Sigmoid colon (tissue), 7 donors: Measurements from ENCODE around the gene OXLD1. TPM values are rescaled to one million over a fixed set of nuclear protein-coding genes. Genes with fewer than 3 reads are reported as not detected.

Experiments
- DNase-seq: peaks from one replicate; pipeline ENCODE4 v3.0.0-alpha.2; 2019
- H3K27ac ChIP-seq, 4 donors: fragments of 200-600 bp; sonication (generic); one replicate each; pipeline ENCODE4 v1.5.1; 2016 to 2019; ENCODE audit warnings: mild to moderate bottlenecking in 1 of 4
- H3K27me3 ChIP-seq, 3 donors: fragments of 200-600 bp; sonication (generic); one replicate each; pipeline ENCODE4 v1.5.1; 2019; ENCODE audit warnings: mild to moderate bottlenecking in 1 of 3
- H3K36me3 ChIP-seq, 4 donors: fragments of 200-600 bp; sonication (generic); one replicate each; pipeline ENCODE4 v1.5.1; 2016 to 2019
- H3K4me1 ChIP-seq, 4 donors: fragments of 200-600 bp; sonication (generic); one replicate each; pipeline ENCODE4 v1.5.1; 2017 to 2019
- H3K4me3 ChIP-seq, 4 donors: fragments of 200-600 bp; sonication (generic); one replicate each; pipeline ENCODE4 v1.5.1; 2017 to 2019; ENCODE audit warnings: mild to moderate bottlenecking in 2 of 4, moderate library complexity in 1 of 4
- H3K9me3 ChIP-seq, 4 donors: fragments of 200-600 bp in 3 of 4; sonication (generic) in 3 of 4; one replicate each; pipeline versions ENCODE4 v1.5.1 to v1.6.1; 2013 to 2019
- CTCF ChIP-seq, 4 experiments: fragments of 450-650 bp in 3 of 4; fragments of 200-600 bp in 1 of 4; IDR thresholded peaks; one replicate each; pipeline ENCODE4 v1.5.1; 2016 to 2019; ENCODE audit warnings: antibody characterized with exemption in 4 of 4, mild to moderate bottlenecking in 3 of 4, moderate library complexity in 2 of 4
- EP300 ChIP-seq, 4 donors: sonication (generic); formaldehyde crosslinking; IDR thresholded peaks; one replicate each; pipeline ENCODE4 v1.6.1; 2017; ENCODE audit warnings: antibody characterized with exemption in 4 of 4
- POLR2A ChIP-seq, 2 donors: fragments of 450-650 bp; IDR thresholded peaks; one replicate each; pipeline ENCODE4 v1.6.1; 2016; ENCODE audit warnings: antibody characterized with exemption in 2 of 2, mild to moderate bottlenecking in 2 of 2, moderate library complexity in 2 of 2
- POLR2AphosphoS5 ChIP-seq, 4 donors: sonication (generic); formaldehyde crosslinking; IDR thresholded peaks; one replicate each; pipeline ENCODE4 v1.6.1; 2017; ENCODE audit warnings: antibody characterized with exemption in 4 of 4
- whole genome bisulfite sequencing, 2 donors: extraction: QIAGEN DNeasy Blood & Tissue Kit; methylation state at CpG; one replicate each; pipeline ENCODE4 v1.1.7; 2013; 5-methylcytosine and 5-hydroxymethylcytosine counted together
- intact Hi-C: fragments of 100-400 bp; cut with DNase I; formaldehyde crosslinking; loops from one replicate; pipeline ENCODE4 v1.15.1; 2023
- polyA plus RNA-seq, 3 donors: library from polyadenylated mRNA; stranded (reverse); fragments of 200-250 nt; gene quantifications; one replicate each; pipeline ENCODE4 v1.2.3, GENCODE V29; 2013
- total RNA-seq, 4 donors: library from RNA; depleted of rRNA; stranded (reverse); fragments of >200 nt; gene quantifications; one replicate each; pipeline ENCODE4 v1.1.0, GENCODE V29; 2016
- donor health status: healthy with polysubstance abuse.
- donor health status: Bipolar disorder and iron deficiency.
- donor health status: healthy.

The OXLD1 gene
- total and polyA plus RNA-seq, 7 donors: 14.4 to 57.5 (median 36.2) TPM

- no peaks in the 10 kb centered on the region for H3K9me3 ChIP-seq
- intact Hi-C loops: no loop called here
- H3K27me3 ChIP-seq: peaks cover 5 to 37% (median 11%) of the 10 kb centered on the region in 3 donors
- TF ChIP-seq CTCF (IDR thresholded peaks at IDR 0.05) (no peak), POLR2AphosphoS5 (IDR thresholded peaks at IDR 0.05) (no peak), POLR2A (IDR thresholded peaks at IDR 0.05) (no peak), EP300 (IDR thresholded peaks at IDR 0.05) (no peak)
- 86 to 89% methylated on average over 15 of the region's 15 CpGs for WGBS, 2 donors
- no peak within 1 kb of the TSS for H3K27ac ChIP-seq
- no peaks in the 10 kb centered on the region for H3K36me3 ChIP-seq
- H3K4me3 ChIP-seq: no peak within 1 kb of the TSS
- no peaks in the 10 kb centered on the region for H3K4me1 ChIP-seq
- DNase-seq: peak; percentile 43
Measured at GRCh38 chr17:81656118-81656743, 10.2 kb downstream of the OXLD1 start, which contains the start of gene PDE6G. PDE6G (minus strand) TSS chr17:81656542; CDS start chr17:81653305, 3,237 bp downstream.

- Histone ChIP-seq H3K27ac (no peak overlapping the region), H3K9me3 (no peaks in the 10 kb centered on the region), H3K36me3 (no peaks in the 10 kb centered on the region), H3K27me3 (peaks cover 7 to 44% (median 18%) of the 10 kb centered on the region in 3 donors), H3K4me1 (no peaks in the 10 kb centered on the region), H3K4me3 (no peak overlapping the region)
- no peak for TF ChIP-seq POLR2A (IDR thresholded peaks at IDR 0.05)
- TF ChIP-seq CTCF (IDR thresholded peaks at IDR 0.05): no peak
- TF ChIP-seq EP300 (IDR thresholded peaks at IDR 0.05): no peak
- no peak for TF ChIP-seq POLR2AphosphoS5 (IDR thresholded peaks at IDR 0.05)
- no peak for DNase-seq
- intact Hi-C loops: no loop called here
- 81 to 86% methylated on average over 18 of the region's 18 CpGs for WGBS, 2 donors
Measured at GRCh38 chr17:81655378-81656117, 10.9 kb downstream of the OXLD1 start.

GRCh38 chr17:81652906-81653771 lies 13.3 kb downstream of the OXLD1 start:
- peak; percentile 65 for DNase-seq
- WGBS, 2 donors: 23 to 41% methylated on average over 27 of the region's 27 CpGs
- H3K27ac ChIP-seq: no peak overlapping the region
- no peaks in the 10 kb centered on the region for H3K36me3 ChIP-seq
- peaks cover 0 to 6% (median 4%) of the 10 kb centered on the region in 4 donors for H3K9me3 ChIP-seq
- TF ChIP-seq CTCF (IDR thresholded peaks at IDR 0.05): no peak
- no peak for TF ChIP-seq POLR2A (IDR thresholded peaks at IDR 0.05)
- no peak for TF ChIP-seq POLR2AphosphoS5 (IDR thresholded peaks at IDR 0.05)
- no peak for TF ChIP-seq EP300 (IDR thresholded peaks at IDR 0.05)
- no peaks in the 10 kb centered on the region for H3K4me1 ChIP-seq
- peak overlapping the region in 1 of 4 donors; percentile 13 for H3K4me3 ChIP-seq
- intact Hi-C loops: no loop called here
- H3K27me3 ChIP-seq: peaks cover 25 to 68% (median 41%) of the 10 kb centered on the region in 3 donors

- Histone ChIP-seq H3K9me3 (peaks cover 0 to 6% (median 4%) of the 10 kb centered on the region in 4 donors), H3K4me1 (no peaks in the 10 kb centered on the region), H3K36me3 (no peaks in the 10 kb centered on the region), H3K27me3 (peaks cover 34 to 82% (median 52%) of the 10 kb centered on the region in 3 donors), H3K4me3 (no peak overlapping the region), H3K27ac (no peak overlapping the region)
- intact Hi-C loops: no loop called here
- WGBS, 2 donors: 69 to 83% methylated on average over 10 of the region's 10 CpGs
- TF ChIP-seq POLR2AphosphoS5 (IDR thresholded peaks at IDR 0.05) (no peak), CTCF (IDR thresholded peaks at IDR 0.05) (no peak), EP300 (IDR thresholded peaks at IDR 0.05) (no peak), POLR2A (IDR thresholded peaks at IDR 0.05) (no peak)
- peak; percentile 62 for DNase-seq
Measured at GRCh38 chr17:81651692-81652091, 14.7 kb downstream of the OXLD1 start.
